ENCODE results near the gene PSG11. TPM values are rescaled to one million over a fixed set of nuclear protein-coding genes. Genes with fewer than 3 reads are reported as not detected.

The PSG11 gene
- total and polyA plus RNA-seq, 2 experiments from 2014 or later: not detected

GRCh38 chr19:43028866-43029265 is 2.6 kb upstream of the PSG11 start (continued):
- TF ChIP-seq ZNF462 (CRISPR knock-in tag; IDR thresholded peaks at IDR 0.05) (no peak), EZH2phosphoT487 (IDR thresholded peaks at IDR 0.05; ENCODE audit: unreplicated experiment) (no peak), STAT1 (IDR thresholded peaks at IDR 0.05; ENCODE audit: unreplicated experiment) (no peak), ETS1 (IDR thresholded peaks at IDR 0.05) (no peak), REST (IDR thresholded peaks at IDR 0.05; ENCODE audit: unreplicated experiment) (no peak), ZNF114 (CRISPR knock-in tag; IDR thresholded peaks at IDR 0.05) (no peak), EZH2 (IDR thresholded peaks at IDR 0.05; ENCODE audit: low read depth, unreplicated experiment) (no peak), POLR2AphosphoS5 (IDR thresholded peaks at IDR 0.05; ENCODE audit: low read depth) (no peak), ZNF331 (CRISPR knock-in tag; IDR thresholded peaks at IDR 0.05; ENCODE audit: low read depth) (no peak), CTCF (conservative IDR thresholded peaks at IDR 0.05; ENCODE audit: low read depth in 2 of 2) (no peak), CREB1 (CRISPR knock-in tag; IDR thresholded peaks at IDR 0.05; ENCODE audit: low read depth) (no peak)

Measured in GM23338 (cell line).